ENCODE measurements around the gene MRPL58. TPM values are rescaled to one million over a fixed set of nuclear protein-coding genes. Genes with fewer than 3 reads are reported as not detected.
"Not testable (repeated sequence)": the region's sequence is repeated elsewhere in the genome, so short reads cannot be mapped to it uniquely, and the experiment has no call there.

MRPL58 gene
- total RNA-seq, 5 donors from 2014 or later (not counting 1 experiment from before 2014, with no cell fraction given), result 15.6 to 30.6 (median 26.6) TPM

DNA sequence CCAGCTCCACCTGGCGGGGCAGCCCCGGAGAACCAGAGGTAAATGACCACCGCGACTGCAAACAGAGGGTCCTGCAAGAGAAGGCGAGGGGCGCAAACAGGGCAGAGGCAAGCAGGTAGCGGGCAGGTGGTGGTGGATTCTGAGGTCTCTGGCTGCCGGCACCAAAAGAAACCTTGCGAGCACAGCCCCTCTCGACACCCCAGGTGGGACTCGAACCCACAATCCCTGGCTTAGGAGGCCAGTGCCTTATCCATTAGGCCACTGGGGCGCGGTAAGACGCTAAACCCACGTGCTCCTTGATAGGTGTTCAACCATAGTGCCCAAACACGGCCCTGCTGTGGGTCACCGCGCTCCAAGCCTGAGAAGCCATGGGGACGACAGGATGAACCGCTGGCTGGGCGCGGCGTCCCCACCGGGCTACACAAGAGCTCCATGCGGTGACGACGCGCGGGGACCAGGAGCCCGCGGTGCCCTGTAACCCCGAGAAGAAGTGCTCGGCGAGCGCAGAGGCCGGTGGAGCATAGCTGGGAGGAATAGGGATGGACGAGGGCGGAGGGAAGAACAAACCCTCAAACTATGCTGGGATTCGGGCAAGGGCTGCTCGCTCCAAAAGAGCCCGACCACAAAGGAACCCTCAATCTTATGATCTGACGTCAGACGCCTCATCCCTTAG lies 21.9 kb downstream of the MRPL58 start:
- H3K27me3 ChIP-seq (replicated peaks in 1 of 2; ENCODE audit: control insufficient read depth in 2 of 2, extremely low read depth in 1 of 2, insufficient read depth in 2 of 2, low read length in 1 of 2), result peaks cover 0 to 6% of the 10 kb centered on the region in 2 experiments
- ATAC-seq (replicated peaks in 1 of 4), result peak; percentile 11 to 32 (median 23)
- peak overlapping the region; percentile 67 to 82 for H3K4me3 ChIP-seq (ENCODE audit: control insufficient read depth in 1 of 2, extremely low read depth in 1 of 2, low read length in 1 of 2)
- peaks cover 0 to 11% of the 10 kb centered on the region in 2 donors for H3K36me3 ChIP-seq (ENCODE audit: control insufficient read depth in 2 of 2, extremely low read depth in 1 of 2, insufficient read depth in 1 of 2, low read length in 1 of 2)
- H3K27ac Mint-ChIP-seq, result peak overlapping the region; percentile 97 to 100
- H3K27me3 Mint-ChIP-seq, result peaks cover 0 to 3% of the 10 kb centered on the region in 2 donors
- H3K36me3 Mint-ChIP-seq, result peaks cover 9% of the 10 kb centered on the region
- H3K4me3 Mint-ChIP-seq, result peak overlapping the region; percentile 69 to 88 (median 86)
- peaks cover 6 to 53% of the 10 kb centered on the region in 2 experiments for H3K4me1 ChIP-seq (ENCODE audit: control insufficient read depth in 1 of 2, extremely low read depth in 1 of 2, insufficient read depth in 2 of 2, low read length in 2 of 2)
- peak; percentile 61 to 82 (median 74) for DNase-seq
- WGBS (ENCODE audit: insufficient coverage), result 1% methylated on average over 40 of the region's 43 CpGs
- peaks cover 54 to 59% (median 57%) of the 10 kb centered on the region in 3 donors for H3K4me1 Mint-ChIP-seq
- peaks cover 0 to 4% (median 3%) of the 10 kb centered on the region in 3 donors for H3K9me3 Mint-ChIP-seq
- peak overlapping the region; percentile 82 for H3K27ac ChIP-seq (ENCODE audit: low read length)
- ChIA-PET CTCF (interaction anchor here in 1 of 2 donors (0.6 to 0.9 kb wide), 2 partner anchors 72 to 156 kb away, joined by 3 to 4 read pairs; no protein-coding TSS in a partner anchor), POLR2A (no interaction called here)
- H3K9me3 ChIP-seq, result no peaks in the 10 kb centered on the region

DNA sequence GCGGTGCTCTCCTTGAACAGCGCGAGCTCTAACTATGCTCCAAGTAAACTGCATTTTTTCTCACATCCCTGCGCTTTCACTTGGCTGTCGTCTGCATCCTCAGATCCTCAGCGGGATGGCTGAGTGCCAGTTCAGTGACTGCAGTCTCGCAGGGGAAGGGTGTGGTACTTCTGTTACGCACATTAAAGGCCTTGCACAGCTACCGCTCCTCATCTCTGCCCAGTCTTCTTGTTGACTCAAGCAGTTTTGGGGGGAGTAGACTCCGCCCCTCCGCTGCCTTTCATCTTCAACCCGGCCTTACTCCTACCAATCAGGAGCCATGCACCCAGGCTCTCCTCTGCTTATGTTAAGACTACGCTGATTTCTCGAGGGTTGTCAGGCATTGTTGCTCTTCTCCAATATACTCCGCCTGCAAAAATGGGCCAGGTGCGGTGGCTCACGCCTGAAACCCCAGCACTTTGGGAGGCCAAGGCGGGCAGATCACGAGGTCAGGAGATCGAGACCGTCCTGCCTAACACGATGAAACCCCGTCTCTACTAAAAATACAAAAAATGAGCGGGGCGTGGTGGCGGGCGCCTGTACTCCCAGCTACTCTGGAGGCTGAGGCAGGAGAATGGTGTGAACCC lies 24.3 kb downstream of the MRPL58 start:
- H3K4me3 ChIP-seq (ENCODE audit: control insufficient read depth in 1 of 2, extremely low read depth in 1 of 2, low read length in 1 of 2), result peak overlapping the region; percentile 16 to 46
- H3K4me1 Mint-ChIP-seq, result peaks cover 54 to 55% (median 55%) of the 10 kb centered on the region in 3 donors
- DNase-seq (peak; percentile 76 to 98 (median 93)), ATAC-seq (replicated peaks in 1 of 4) (peak; percentile 84 to 90 (median 88))
- ChIA-PET CTCF (interaction anchor here in 1 of 2 donors (0.6 to 1.2 kb wide), 7 partner anchors 20 to 234 kb away, joined by 3 to 6 read pairs (median 3); partner anchors contain the start of genes MIF4GD and MRPL58), POLR2A (no interaction called here)
- H3K4me3 Mint-ChIP-seq, result peak overlapping the region; percentile 69 to 81 (median 72)
- H3K27ac ChIP-seq (ENCODE audit: low read length), result peak overlapping the region; percentile 86
- peaks cover 19% of the 10 kb centered on the region for H3K36me3 Mint-ChIP-seq
- no peaks in the 10 kb centered on the region for H3K9me3 ChIP-seq
- no peaks in the 10 kb centered on the region for H3K9me3 Mint-ChIP-seq
- H3K27me3 ChIP-seq (replicated peaks in 1 of 2; ENCODE audit: control insufficient read depth in 2 of 2, extremely low read depth in 1 of 2, insufficient read depth in 2 of 2, low read length in 1 of 2), result peaks cover 0 to 6% of the 10 kb centered on the region in 2 experiments
- peak overlapping the region; percentile 97 to 100 for H3K27ac Mint-ChIP-seq
- 39% methylated on average over 15 of the region's 27 CpGs for WGBS (ENCODE audit: insufficient coverage)
- peaks cover 6 to 53% of the 10 kb centered on the region in 2 experiments for H3K4me1 ChIP-seq (ENCODE audit: control insufficient read depth in 1 of 2, extremely low read depth in 1 of 2, insufficient read depth in 2 of 2, low read length in 2 of 2)
- peaks cover 0 to 3% of the 10 kb centered on the region in 2 donors for H3K27me3 Mint-ChIP-seq
- H3K36me3 ChIP-seq (ENCODE audit: control insufficient read depth in 2 of 2, extremely low read depth in 1 of 2, insufficient read depth in 1 of 2, low read length in 1 of 2), result peaks cover 11 to 35% of the 10 kb centered on the region in 2 donors

DNA sequence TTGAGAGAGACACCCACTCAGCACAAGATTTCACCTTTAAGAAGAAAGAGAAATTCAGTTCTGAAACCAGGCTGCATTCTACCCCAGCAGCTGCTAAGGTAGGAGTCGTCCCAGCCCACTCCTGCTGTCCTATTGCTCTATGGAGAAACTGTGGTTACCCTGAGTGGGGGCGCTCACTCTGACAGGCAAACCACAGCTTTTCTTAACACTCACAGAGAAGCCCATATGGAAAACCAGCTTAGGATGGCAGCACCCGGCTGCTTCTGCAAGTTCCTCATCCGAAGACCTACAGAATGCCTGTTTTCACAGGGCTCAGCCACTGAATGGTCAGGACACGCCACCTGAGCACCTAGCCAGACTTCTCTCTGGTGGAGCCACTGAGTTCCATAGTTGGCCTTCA lies 26.8 kb downstream of the MRPL58 start:
- peaks cover 33 to 41% (median 38%) of the 10 kb centered on the region in 3 donors for H3K4me1 Mint-ChIP-seq
- DNase-seq (no peak), ATAC-seq (replicated peaks in 1 of 4) (no peak)
- POLR2A ChIA-PET, result no interaction called here
- CTCF ChIA-PET, result no interaction called here
- Histone ChIP-seq H3K9me3 (no peaks in the 10 kb centered on the region), H3K4me3 (ENCODE audit: control insufficient read depth in 1 of 2, extremely low read depth in 1 of 2, low read length in 1 of 2) (no peak overlapping the region), H3K27ac (ENCODE audit: low read length) (no peak overlapping the region), H3K4me1 (ENCODE audit: control insufficient read depth in 1 of 2, extremely low read depth in 1 of 2, insufficient read depth in 2 of 2, low read length in 2 of 2) (peaks cover 6 to 30% of the 10 kb centered on the region in 2 experiments), H3K36me3 (ENCODE audit: control insufficient read depth in 2 of 2, extremely low read depth in 1 of 2, insufficient read depth in 1 of 2, low read length in 1 of 2) (peaks cover 12 to 38% of the 10 kb centered on the region in 2 donors), H3K27me3 (replicated peaks in 1 of 2; ENCODE audit: control insufficient read depth in 2 of 2, extremely low read depth in 1 of 2, insufficient read depth in 2 of 2, low read length in 1 of 2) (peaks cover 0 to 6% of the 10 kb centered on the region in 2 experiments)
- H3K27ac Mint-ChIP-seq, result peak overlapping the region in 1 of 2 donors; percentile 3
- no peaks in the 10 kb centered on the region for H3K9me3 Mint-ChIP-seq
- H3K36me3 Mint-ChIP-seq, result peaks cover 23% of the 10 kb centered on the region
- WGBS (ENCODE audit: insufficient coverage), result 86% methylated on average over 5 of the region's 5 CpGs
- H3K27me3 Mint-ChIP-seq, result peaks cover 0 to 3% of the 10 kb centered on the region in 2 donors
- no peak overlapping the region for H3K4me3 Mint-ChIP-seq

DNA sequence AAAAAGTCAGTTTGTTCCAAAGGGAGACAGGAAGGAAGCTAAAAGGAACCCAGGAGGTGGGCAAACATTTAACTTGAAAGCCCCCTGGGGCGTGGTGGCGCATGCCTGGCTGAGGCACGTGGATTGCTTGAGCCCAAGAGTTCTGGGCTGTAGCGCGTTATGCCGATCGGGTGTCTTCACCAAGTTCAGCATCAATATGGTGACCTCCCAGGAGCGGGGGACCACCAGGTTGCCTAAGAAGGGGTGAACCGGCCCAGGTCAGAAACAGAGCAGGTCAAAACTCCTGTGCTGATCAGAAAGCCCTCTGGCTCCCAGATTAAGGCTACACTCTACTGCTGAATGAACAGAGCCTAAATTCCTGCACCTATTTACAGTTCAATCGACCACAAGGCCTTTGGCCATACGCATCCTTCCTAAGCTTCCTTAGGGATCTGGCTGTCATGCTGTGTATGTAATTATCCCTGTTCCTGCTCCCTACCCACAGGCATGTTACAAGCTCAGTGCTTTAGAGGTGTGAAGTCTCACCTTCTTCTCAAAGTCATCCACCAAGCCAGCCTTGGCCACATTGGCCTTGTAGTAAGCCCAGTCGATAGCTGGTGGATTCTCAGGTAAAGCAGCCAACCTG lies 29.3 kb downstream of the MRPL58 start:
- no peaks in the 10 kb centered on the region for H3K9me3 Mint-ChIP-seq
- peak overlapping the region; percentile 23 to 36 for H3K27ac Mint-ChIP-seq
- no peaks in the 10 kb centered on the region for H3K27me3 Mint-ChIP-seq
- CTCF ChIA-PET, result interaction anchor here in 1 of 2 donors (0.6 kb wide), 1 partner anchor 81 kb away, joined by 7 read pairs; no protein-coding TSS in a partner anchor
- no peak for DNase-seq
- H3K4me1 Mint-ChIP-seq, result peaks cover 28 to 34% (median 33%) of the 10 kb centered on the region in 3 donors
- peaks cover 12 to 38% of the 10 kb centered on the region in 2 donors for H3K36me3 ChIP-seq (ENCODE audit: control insufficient read depth in 2 of 2, extremely low read depth in 1 of 2, insufficient read depth in 1 of 2, low read length in 1 of 2)
- no peaks in the 10 kb centered on the region for H3K27me3 ChIP-seq (replicated peaks in 1 of 2; ENCODE audit: control insufficient read depth in 2 of 2, extremely low read depth in 1 of 2, insufficient read depth in 2 of 2, low read length in 1 of 2)
- H3K9me3 ChIP-seq, result no peaks in the 10 kb centered on the region
- H3K27ac ChIP-seq (ENCODE audit: low read length), result no peak overlapping the region
- peaks cover 23% of the 10 kb centered on the region for H3K36me3 Mint-ChIP-seq
- H3K4me1 ChIP-seq (ENCODE audit: control insufficient read depth in 1 of 2, extremely low read depth in 1 of 2, insufficient read depth in 2 of 2, low read length in 2 of 2), result peaks cover 3 to 15% of the 10 kb centered on the region in 2 experiments
- WGBS (ENCODE audit: insufficient coverage), result 99% methylated on average over 9 of the region's 12 CpGs
- POLR2A ChIA-PET, result interaction anchor here in 1 of 2 donors (0.7 kb wide), 1 partner anchor 10 kb away, joined by 9 read pairs; no protein-coding TSS in a partner anchor
- H3K4me3 ChIP-seq (ENCODE audit: control insufficient read depth in 1 of 2, extremely low read depth in 1 of 2, low read length in 1 of 2), result no peak overlapping the region
- no peak for ATAC-seq (replicated peaks in 1 of 4)
- no peak overlapping the region for H3K4me3 Mint-ChIP-seq

DNA sequence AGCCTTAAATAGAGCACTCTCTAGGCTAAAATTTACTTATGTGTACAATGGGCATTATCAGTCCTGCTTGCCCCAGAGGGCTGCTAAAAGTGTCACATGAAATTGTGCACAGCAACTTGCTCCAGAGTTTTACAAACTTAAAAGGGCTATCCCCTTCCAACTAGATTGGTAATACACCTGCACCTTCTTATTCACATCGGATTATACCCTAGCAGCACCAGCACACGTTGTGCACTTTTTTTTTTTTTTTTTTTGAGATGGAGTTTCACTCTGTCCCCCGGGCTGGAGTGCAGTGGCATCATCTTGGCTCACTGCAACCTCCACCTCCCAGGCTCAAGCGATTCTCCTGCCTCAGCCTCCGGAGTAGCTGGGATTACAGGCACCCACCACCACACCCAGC lies 31.3 kb downstream of the MRPL58 start:
- POLR2A ChIA-PET; H3K9me3 Mint-ChIP-seq; H3K9me3 ChIP-seq; H3K27me3 ChIP-seq (replicated peaks in 1 of 2; ENCODE audit: control insufficient read depth in 2 of 2, extremely low read depth in 1 of 2, insufficient read depth in 2 of 2, low read length in 1 of 2); H3K4me3 ChIP-seq (ENCODE audit: control insufficient read depth in 1 of 2, extremely low read depth in 1 of 2, low read length in 1 of 2); H3K4me3 Mint-ChIP-seq; H3K27me3 Mint-ChIP-seq; H3K27ac ChIP-seq (ENCODE audit: low read length); DNase-seq; ATAC-seq (replicated peaks in 1 of 4); H3K27ac Mint-ChIP-seq: not testable (repeated sequence)
- 58% methylated on average over 2 of the region's 5 CpGs for WGBS (ENCODE audit: insufficient coverage)
- Histone ChIP-seq H3K36me3 (ENCODE audit: control insufficient read depth in 2 of 2, extremely low read depth in 1 of 2, insufficient read depth in 1 of 2, low read length in 1 of 2) (peaks cover 12 to 33% of the 10 kb centered on the region in 2 donors), H3K4me1 (ENCODE audit: control insufficient read depth in 1 of 2, extremely low read depth in 1 of 2, insufficient read depth in 2 of 2, low read length in 2 of 2) (peaks cover 3 to 23% of the 10 kb centered on the region in 2 experiments)
- H3K4me1 Mint-ChIP-seq, result peaks cover 35 to 39% (median 37%) of the 10 kb centered on the region in 3 donors
- CTCF ChIA-PET, result interaction anchor here in 1 of 2 donors (0.6 kb wide), 1 partner anchor 127 kb away, joined by 3 read pairs; no protein-coding TSS in a partner anchor
- H3K36me3 Mint-ChIP-seq, result peaks cover 17% of the 10 kb centered on the region

DNA sequence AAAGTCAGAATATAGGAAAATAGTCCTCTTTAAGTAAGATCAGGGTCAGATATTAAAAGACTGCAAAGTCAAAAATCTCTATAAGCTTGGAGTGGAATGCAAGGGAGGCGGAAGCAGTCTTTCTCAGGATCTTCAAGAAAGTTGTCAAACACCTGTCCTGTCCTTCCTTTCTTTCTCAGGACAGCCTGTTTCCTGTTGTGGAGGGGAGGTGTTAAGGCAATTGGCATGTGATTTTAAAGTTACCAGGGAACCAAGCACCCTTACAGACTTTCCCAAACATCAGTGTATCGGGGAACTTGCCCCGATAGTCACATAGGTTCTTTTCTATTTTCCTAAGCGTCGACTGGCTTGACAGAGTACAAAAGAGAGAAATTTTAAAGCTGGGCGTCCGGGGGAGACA lies 32.2 kb downstream of the MRPL58 start:
- ChIA-PET CTCF (no interaction called here), POLR2A (no interaction called here)
- no CpG with 5 or more reads among the region's 7 CpGs for WGBS (ENCODE audit: insufficient coverage)
- Histone ChIP-seq H3K9me3 (no peaks in the 10 kb centered on the region), H3K27me3 (replicated peaks in 1 of 2; ENCODE audit: control insufficient read depth in 2 of 2, extremely low read depth in 1 of 2, insufficient read depth in 2 of 2, low read length in 1 of 2) (no peaks in the 10 kb centered on the region), H3K4me3 (ENCODE audit: control insufficient read depth in 1 of 2, extremely low read depth in 1 of 2, low read length in 1 of 2) (no peak overlapping the region), H3K27ac (ENCODE audit: low read length) (no peak overlapping the region), H3K4me1 (ENCODE audit: control insufficient read depth in 1 of 2, extremely low read depth in 1 of 2, insufficient read depth in 2 of 2, low read length in 2 of 2) (peaks cover 3 to 23% of the 10 kb centered on the region in 2 experiments), H3K36me3 (ENCODE audit: control insufficient read depth in 2 of 2, extremely low read depth in 1 of 2, insufficient read depth in 1 of 2, low read length in 1 of 2) (peaks cover 12 to 23% of the 10 kb centered on the region in 2 donors)
- Mint-ChIP-seq H3K4me3 (peak overlapping the region; percentile 43 to 96 (median 55)), H3K27me3 (no peaks in the 10 kb centered on the region), H3K4me1 (peaks cover 42 to 48% (median 44%) of the 10 kb centered on the region in 3 donors), H3K9me3 (no peaks in the 10 kb centered on the region), H3K36me3 (peaks cover 12% of the 10 kb centered on the region), H3K27ac (no peak overlapping the region)
- ATAC-seq (replicated peaks in 1 of 4) (no peak), DNase-seq (no peak)

Data from T-cell (primary cell).